Right hindlimb (tissue), 1 donor: ENCODE measurements around the gene LCN6.
"Not testable (repeated sequence)": the region's sequence is repeated elsewhere in the genome, so short reads cannot be mapped to it uniquely, and the experiment has no call there.

Source experiments
- DNase-seq: peaks from one replicate; pipeline ENCODE4 v3.0.0-alpha.2; 2018

The LCN6 gene, protein sequence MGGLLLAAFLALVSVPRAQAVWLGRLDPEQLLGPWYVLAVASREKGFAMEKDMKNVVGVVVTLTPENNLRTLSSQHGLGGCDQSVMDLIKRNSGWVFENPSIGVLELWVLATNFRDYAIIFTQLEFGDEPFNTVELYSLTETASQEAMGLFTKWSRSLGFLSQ

DNA sequence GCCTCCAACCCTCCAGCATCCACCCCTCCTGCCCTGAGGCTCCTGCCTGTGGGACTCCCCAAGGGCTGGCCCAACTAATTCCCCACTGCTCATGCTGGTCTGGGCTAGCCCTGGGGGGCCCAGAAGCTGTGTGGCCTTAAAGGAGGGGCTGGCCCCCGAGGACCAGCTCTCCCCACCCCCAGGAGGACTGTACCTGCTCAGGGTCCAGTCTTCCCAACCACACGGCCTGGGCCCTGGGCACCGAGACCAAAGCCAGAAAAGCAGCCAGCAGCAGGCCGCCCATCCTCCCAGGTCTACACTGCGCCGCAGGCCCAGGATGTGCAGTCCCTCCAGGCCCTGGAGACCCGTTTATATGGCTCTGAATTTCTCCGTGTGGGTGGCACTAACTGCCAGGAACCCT lies at the start of gene LCN6:
LCN6 (minus strand) TSS at position 325 of the 400 bp plus-strand sequence; CDS start at position 283, 42 bp downstream.
- no peak for DNase-seq

DNA sequence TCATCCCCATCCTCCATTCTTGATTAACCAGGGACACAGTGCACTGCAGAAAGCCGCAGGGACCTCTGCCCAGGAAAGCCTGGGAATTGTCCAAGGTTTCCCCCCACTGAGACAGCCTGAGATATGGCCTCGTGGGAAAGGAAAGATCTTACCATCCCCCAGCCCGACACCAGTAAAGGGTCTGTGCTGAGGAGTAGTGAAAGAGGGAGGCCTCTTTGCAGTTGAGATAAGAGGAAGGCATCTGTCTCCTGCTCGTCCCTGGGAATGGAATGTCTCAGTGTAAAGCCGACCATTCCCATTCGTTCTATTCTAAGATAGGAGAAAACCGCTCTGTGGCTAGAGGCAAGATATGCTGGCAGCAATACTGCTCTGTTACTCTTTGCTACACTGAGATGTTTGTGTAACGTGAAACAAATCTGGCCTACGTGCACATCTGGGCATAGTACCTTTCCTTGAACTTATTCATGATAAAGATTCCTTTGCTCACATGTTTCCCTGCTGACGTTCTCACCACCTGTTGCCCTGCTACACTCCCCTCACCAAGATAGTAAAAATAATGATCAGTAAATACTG lies 48.5 kb upstream of the LCN6 start:
- peak; percentile 22 for DNase-seq

DNA sequence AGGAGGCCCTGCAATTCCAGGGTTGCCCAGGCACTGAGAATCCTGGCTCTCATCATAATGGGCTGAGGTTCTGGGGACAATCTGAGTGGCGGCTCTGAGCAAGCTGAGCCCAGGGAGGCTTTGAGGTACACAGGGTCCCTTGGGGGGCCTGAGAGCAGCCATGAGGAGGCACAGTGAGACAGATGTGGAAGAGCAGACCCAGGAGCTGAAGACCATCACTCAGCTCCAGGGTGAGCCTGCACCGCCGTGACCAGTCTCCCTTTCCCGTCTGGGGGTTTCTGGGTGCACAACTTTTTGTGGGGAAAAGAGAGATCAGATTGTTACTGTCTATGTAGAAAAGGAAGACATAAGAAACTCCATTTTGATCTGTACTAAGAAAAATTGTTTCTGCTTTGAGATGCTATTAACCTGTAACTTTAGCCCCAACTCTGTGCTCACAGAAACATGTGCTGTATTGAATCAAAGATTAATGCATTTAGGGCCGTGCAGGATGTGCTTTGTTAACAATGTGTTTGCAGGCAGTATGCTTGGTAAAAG lies 48.0 kb upstream of the LCN6 start, which contains the start of gene CCDC183:
CCDC183 (plus strand) TSS at position 101 of the 537 bp plus-strand sequence; CDS start at position 161, 60 bp downstream.
- no peak for DNase-seq

DNA sequence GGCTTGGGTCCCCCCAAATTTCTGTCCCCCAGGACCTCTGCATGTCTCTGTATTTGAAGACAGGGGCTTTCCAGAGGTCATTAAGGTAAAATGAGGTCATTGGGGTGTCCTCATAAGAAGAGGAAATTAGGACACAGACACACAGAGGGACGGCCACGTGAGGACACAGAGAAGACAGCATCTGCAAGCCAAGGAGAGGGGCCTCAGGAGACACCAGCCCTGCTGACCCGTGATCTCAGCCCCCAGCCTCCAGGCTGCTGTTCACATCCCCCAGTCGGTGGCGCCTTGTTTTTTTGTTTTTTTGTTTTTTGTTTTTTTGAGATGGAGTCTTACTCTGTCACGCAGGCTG lies 46.6 kb upstream of the LCN6 start:
- no peak for DNase-seq

DNA sequence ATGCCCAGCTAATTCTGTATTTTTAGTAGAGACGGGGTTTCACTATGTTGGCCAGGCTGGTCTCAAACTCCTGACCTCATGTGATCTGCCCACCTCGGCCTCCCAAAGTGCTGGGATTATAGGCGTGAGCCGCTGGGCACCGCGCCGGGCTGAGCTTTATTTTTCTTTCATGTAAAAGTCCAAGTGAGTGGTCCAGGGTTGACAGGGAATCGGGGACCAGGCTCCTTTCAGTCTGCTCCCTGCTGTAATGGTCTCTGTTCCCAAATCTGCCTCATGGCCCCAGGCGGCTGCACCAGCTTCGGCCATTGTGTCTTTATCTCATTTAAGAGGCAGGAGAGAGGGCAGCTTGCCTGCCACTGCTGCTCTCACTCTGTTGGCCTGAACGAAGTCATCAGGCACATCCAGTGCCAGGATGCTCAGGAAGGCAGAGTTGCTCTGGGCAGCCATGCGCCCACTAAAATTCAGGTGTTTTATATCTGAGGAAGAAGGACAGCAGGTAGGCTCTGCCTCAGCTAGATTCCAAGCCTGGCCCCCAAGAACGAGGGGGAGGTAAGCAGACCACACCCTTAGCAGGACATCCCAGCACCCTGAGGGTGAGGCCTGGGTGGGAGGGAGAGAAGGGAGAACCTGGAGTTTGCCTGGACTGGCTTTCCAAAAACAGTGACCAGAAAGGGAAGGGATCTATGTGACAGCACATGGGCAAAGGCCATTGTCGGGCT lies 46.1 kb upstream of the LCN6 start:
- DNase-seq = no peak

DNA sequence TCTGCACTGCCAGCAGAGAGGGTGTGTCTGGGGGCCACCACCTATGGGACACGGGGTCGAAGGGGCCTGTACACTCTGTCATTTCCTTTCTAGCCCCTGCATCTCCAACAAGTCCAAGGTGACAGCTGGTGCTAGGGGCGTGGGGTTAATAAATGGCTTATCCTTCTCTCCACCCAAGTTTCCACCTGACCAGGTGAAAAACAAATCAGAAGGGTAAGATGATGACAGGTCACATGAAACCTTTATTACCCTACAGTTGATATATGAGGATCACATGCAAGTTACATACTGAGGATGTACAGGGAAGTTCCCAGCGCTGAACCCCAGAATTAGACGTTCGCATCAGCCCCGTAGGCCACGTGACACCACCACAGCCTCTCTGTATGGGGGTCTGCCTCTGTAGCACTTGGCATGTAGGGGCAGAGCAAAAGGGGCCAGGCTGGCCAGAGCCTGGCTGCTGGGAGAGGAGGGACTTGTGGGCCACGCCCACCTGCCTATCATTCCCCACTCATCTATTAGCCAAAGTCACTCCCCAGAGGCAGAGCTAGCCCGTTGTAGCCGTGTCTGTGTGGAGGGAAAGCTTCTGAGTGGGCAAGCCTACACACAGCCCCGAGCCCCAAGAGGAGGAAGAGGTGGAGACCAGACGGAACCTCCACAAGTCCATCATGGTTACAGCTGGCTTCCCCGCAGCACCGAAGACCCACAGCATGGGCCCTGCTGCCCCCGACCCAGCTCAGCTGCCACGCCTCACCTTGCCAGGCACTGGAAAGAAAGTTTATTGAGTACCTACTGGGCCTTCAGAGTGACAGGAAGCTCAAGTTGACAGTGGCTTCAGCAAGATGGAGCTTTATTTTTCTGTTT lies 45.0 kb upstream of the LCN6 start:
- DNase-seq = no peak

DNA sequence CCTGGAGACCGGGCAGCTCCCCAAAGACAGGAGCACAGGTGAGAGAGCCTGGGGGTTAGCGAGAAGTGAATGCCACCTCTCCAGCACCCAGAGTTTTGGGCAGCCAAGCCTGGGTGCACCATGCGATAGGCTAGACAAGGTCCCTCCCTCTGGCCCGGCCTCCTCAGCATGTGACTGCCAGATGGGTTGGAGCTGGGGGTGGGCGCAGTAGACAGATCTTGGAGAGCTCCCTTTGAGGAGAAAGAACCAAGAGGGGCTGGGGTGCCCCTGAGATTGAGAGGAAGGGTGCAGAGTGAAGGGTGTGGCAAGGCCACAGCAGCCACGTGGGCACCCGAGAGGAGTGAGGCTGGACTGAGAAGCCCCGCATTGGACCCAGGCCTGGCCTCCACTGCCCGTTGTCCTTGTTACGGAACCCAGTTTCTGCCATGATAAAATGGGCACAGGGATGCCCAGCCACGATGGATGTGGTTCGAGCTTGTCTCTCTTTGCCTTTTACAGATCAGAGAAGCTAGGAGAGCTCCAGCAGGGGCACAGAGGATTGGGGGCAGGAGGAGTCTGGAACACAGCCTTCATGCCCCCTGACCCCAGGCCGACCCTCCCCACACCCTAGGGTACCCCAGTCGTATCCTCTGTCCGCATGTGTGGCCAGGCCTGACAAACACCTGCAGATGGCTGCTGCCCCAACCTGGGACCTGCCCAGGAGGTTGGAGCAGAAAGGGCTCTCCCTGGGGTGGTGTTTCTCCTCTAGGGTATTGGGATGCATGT lies 44.2 kb upstream of the LCN6 start:
- DNase-seq = peak; percentile 34

DNA sequence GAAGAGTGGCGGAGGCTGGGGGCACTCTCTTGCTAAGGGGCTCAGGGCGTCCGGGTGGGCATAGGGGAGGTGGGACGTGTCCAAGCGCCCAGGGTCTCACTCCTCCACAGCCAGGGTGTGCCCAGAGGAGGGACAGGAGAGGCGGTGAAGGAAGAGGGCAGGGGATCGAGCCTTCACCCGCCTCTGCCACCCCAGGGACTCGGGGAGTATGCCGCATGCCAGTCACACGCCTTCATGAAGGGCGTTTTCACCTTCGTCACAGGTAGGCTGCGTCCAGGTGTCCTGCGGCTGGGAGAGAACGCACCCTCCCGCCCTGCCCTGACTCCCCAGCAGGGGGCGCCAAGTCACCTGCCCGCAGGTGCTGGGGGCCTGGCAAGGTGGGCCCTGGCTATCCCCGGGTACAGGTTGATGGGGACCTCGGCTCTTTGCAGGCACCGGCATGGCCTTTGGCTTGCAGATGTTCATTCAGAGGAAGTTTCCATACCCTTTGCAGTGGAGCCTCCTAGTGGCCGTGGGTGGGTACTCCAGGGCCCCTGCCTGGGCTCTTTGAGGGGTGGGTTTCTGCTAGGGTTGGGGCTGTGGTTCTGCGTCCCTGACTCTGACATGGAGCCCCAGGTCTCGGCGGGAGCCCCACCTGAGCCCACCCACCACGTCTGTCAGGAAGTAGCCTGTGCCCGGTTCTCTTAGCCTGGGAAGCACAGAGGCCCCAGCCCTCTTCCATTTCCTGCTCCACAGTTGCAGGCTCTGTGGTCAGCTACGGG lies 43.4 kb upstream of the LCN6 start:
- peak; percentile 60 for DNase-seq

DNA sequence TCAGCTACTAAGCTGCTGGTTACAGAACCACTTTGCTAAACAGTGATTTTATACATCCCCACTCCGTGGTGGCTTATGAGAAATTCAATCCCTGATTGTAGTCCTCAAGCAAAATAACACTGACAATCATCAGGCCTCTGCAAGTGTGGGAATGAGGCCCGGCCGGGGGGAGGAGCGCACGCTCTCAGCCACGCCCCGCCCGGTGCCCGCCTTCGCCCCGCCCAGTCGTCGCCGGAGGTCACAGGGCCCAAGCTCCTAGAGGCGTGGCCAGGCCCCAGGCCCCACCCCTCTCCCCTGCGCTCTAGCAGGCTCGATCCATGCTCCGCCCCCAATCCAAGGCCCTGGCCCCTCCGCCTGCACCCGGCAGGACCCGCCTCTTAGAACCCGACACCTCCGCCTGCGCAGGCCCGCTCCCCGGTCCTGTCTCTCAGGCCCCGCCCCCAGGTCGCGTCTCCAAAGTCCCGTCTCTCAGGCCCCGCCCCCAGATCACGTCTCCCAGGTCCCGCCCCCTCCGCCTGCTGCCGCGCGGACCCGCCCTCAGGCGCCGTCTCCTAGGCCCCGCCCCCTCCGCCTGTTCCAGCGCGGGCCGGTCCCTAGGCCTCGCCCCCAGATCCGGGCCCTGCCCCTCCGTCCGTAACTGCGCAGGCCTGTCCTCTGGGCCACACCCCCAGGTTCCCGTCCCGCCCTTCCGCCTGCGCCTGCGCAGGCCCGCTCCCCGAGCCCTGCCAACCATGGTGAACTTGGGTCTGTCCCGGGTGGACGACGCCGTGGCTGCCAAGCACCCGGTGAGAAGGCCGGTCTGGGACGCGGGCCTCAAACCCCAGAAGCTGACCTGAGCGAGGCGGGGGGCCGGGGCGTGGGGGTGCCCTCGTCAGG lies 42.6 kb upstream of the LCN6 start, which contains the start of gene TMEM141:
TMEM141 (plus strand) TSS at position 705 of the 876 bp plus-strand sequence; CDS start at position 732, 27 bp downstream.
- peak; percentile 100 for DNase-seq

DNA sequence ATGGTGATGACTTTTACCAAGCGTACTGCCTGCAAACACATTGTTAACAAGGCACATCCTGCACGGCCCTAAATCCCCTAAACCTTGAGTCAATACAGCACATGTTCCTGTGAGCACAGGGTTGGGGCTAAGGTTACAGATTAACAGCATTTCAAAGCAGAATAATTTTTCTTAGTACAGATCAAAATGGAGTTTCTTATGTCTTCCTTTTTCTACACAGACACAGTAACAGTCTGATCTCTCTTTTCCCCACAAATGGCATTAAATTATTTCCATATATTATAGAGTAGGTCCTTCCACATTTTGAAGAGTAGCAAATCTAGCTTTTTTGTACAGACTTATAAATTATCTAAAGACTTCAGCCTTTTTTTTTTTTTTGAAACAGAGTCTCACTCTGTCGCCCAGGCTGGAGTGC lies 41.2 kb upstream of the LCN6 start:
- no peak for DNase-seq

DNA sequence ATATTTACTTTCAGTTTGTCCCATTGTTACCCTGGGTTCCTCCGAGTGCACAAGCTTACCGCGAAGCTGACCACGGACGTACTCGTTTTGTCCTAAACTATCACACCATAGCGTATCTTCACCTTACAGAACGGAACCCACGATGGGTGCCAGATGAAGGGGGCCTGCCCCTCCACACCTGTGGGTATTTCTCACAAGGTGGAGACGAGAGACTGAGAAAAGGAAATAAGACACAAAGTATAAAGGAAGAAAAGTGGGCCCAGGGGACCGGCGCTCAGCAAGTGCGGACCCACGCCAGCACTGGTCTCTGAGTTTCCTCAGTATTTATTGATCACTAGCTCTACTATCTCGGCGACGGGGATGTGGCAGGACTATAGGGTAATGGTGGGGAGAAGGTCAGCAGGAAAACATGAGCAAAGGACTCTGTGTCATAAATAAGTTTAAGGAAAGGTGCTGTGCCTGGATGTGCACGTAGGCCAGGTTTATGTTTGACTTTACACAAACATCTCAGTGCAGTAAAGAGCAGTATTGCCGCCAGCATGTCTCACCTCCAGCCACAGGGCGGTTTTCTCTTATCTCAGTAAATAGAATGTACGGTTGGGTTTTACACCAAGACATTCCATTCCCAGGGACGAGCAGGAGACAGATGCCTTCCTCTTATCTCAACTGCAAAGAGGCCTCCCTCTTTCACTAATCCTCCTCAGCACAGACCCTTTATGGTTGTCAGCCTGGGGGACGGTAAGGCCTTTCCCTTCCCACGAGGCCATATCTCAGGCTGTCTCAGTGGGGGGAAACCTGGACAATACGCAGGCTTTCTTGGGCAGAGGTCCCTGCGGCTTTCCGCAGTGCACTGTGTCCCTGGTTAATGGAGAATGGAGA lies 40.6 kb upstream of the LCN6 start:
- not testable (repeated sequence) for DNase-seq

DNA sequence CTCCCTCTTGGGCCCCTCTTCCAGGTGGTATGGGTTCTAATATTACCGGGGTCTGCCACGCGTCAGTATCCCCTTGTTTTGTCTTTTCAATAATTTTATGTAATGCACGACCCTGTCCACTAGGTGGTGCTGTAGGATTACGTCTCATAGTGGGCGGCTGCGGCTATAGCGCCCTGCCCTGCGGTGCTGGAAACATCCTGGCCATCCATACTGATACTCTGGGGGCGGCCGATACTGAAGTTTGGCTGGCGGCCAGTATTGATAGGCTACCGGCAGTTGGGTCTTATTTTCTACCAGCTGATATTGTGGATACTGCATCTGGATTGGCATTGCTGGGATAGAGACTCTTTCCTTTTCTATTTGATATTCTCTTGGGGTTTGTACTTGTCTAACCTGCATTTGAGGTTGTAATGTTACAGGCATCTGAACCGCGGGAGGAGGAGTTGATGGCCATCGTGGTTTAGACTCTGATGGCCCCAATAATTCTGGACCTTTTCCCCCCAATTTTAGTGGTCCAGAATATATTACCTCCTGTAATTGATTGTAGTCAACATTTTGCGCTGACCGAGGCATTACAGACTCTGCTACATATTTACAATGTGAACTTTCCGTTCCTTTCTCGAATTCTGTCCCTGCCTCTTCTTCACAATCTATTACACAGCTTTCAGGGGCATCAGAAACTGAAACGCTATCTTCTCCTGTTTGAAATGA lies 39.5 kb upstream of the LCN6 start:
- DNase-seq = peak; percentile 70

DNA sequence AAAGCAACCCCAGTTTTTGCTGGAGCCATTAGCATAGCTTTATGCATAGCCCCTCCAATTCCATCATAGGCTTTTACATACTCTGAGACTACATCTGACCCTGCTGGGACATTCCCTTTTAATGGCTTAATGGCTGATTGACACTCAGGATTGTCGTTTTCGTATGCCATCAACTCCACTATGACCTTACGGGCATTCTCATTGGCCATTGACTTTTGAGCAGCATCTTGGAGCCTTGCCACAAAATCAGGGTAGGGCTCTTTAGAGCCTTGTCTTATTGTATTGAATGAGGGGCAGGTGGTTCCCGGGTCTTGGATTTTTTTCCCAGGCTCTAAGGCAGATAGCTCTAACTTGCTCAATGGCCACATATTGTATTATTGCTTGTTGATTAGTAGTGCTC lies 38.7 kb upstream of the LCN6 start:
- not testable (repeated sequence) for DNase-seq

DNA sequence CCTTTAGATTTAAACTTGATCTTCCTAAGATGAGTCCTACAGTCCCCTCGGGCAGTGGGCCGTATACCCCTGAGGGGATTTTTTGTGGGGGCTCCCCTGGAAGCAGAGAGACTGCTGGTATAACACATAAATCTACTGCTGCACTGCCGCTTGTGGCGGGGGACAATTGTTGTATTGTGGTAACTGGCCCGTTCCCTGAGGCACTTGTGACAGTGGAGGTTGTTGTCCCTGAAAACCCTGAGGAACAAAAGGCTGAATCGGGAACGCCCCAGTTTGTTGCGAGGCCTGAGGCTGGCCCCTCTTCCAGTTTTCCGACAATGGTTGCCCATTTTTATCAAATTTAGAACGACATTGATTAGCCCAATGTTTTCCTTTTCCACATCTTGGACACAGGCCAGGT lies 38.1 kb upstream of the LCN6 start:
- DNase-seq = no peak

DNA sequence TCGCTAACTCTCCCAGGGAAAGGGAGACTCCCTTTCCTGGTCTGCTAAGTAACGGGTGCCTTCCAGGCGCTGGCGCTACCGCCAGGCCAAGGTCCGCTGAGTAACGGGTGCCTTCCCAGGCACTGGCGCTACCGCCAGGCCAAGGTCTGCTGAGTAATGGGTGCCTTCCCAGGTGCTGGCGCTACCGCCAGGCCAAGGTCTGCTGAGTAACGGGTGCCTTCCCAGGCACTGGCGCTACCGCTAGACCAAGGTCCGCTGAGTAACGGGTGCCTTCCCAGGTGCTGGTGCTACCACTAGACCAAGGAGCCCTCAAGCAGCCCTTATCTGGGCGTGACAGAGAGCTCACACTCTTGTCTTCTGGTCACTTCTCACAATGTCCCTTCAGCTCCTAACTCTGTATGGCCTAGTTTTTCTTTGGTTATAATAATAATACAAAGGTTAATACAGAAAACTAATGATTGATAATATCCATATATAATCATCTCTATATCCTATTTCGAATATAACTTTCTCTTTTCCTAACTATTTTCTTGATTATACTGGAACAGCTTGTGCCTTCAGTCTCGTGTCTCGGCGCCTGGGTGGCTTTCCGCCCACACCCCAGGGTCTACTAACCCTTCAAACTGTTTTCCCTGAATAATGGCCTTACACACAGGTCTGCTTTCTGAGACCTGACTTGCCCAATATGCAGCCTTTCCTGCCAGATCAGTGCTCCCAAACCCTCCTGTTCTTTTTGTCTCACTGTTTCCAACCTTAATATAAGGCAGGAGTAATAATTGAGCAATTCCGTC lies 37.4 kb upstream of the LCN6 start:
- not testable (repeated sequence) for DNase-seq

DNA sequence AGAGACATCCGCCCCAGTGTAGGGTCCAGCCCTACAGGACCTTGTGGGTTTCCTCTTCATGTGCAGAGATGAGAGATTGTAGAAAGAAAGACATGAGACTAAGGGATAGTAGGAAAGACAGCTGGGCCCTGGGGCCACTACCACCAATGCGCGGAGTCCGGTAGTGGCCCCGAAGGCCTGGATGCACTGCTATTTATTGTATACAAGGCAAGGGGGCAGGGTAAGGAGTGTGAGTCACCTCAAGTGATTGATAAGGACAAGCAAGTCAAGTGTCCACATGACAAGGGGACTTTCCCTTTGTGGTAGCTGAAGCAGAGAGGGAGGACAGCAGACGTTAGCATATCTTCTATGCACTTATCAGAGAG lies 36.7 kb upstream of the LCN6 start:
- no peak for DNase-seq

DNA sequence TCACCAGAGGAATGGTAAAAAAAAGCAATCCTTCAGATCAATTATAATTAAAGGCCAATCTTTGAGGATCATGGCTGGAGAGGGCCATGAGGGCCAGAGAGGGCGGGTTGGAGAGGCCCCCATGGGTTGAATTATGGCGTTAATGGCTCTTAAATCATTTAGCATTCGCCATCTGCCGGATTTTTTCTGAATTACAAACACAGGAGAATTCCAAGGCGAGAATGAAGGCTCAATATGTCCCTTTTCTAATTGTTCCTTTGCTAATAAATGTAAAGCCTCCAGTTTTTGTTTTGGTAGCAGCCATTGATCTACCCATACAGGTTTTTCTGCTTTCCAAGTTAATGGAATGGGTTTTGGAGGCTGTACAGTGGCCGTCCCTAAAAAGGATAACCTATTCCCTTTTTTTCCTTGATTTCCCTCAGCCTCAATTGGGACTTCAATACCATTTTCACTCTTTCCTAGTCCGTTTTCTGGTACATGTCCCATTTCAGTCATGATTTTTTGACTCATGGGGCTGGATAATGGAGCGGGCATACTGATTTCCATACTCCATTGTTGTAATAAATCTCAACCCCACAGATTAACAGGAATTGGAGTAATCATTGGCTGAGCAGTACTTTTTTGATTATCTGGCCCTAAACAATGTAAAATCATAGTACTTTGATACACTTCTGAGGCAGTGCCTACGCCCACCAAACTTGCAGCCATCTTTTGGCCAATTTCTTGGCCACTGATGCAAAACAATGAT lies 36.1 kb upstream of the LCN6 start:
- DNase-seq = peak; percentile 16
